Measurements from ENCODE around the gene OR1F1. TPM values are rescaled to one million over a fixed set of nuclear protein-coding genes. Genes with fewer than 3 reads are reported as not detected.

OR1F1 gene
- polyA plus RNA-seq, 1 of the 3 experiments (the other 2 are of a cell fraction) = 0.71 TPM

GRCh38 chr16:3234543-3234856, 46.5 kb downstream of the OR1F1 start:
- Histone ChIP-seq H3K4me2 (peak overlapping the region; percentile 99), H4K20me1 (ENCODE audit: insufficient read depth) (no peaks in the 10 kb centered on the region), H3K4me1 (ENCODE audit: control insufficient read depth in 1 of 2, insufficient read depth in 2 of 2, low read depth in 1 of 2, low read length in 1 of 2) (peaks cover 10 to 11% of the 10 kb centered on the region in 2 experiments; a peak in 1 of 4 replicates), H3K27me3 (ENCODE audit: insufficient read depth) (no peaks in the 10 kb centered on the region; the same call in 1 of the 2 replicates), H2AFZ (ENCODE audit: low read depth) (peak overlapping the region; percentile 98), H3K9me2 (no peaks in the 10 kb centered on the region), H3K9me3 (no peaks in the 10 kb centered on the region), H3K9ac (peak overlapping the region; percentile 90), H3K4me3 (ENCODE audit: low read depth in 2 of 2, low read length in 1 of 2) (peak overlapping the region; percentile 96 to 99), H3K36me3 (replicated peaks in 1 of 2; ENCODE audit: control insufficient read depth in 1 of 2, insufficient read depth in 2 of 2, low read length in 1 of 2) (peaks cover 35 to 39% of the 10 kb centered on the region in 2 experiments), H3K27ac (ENCODE audit: low read depth in 2 of 2, low read length in 1 of 2) (peak overlapping the region; percentile 96 to 99), H3F3A (replicated peaks; ENCODE audit: insufficient read depth) (peaks cover 11% of the 10 kb centered on the region), H3K79me2 (ENCODE audit: insufficient read depth) (peaks cover 26% of the 10 kb centered on the region)
- ChIA-PET CTCF (no interaction called here), POLR2A (interaction anchor here (0.8 kb wide), 1 partner anchor 45 kb away, joined by 5 read pairs; no protein-coding TSS in a partner anchor)
- 2% methylated on average over 8 of the region's 18 CpGs for WGBS (ENCODE audit: low lambda C conversion rate)
- DNase-seq = no peak
- TF ChIP-seq POLR2AphosphoS5 (IDR thresholded peaks at IDR 0.05; ENCODE audit: low read depth, low read length) (no peak), YY1 (IDR thresholded peaks at IDR 0.05; ENCODE audit: low read depth) (no peak), IRF3 (IDR thresholded peaks at IDR 0.05; ENCODE audit: low read depth, low read length) (no peak), TAF1 (IDR thresholded peaks at IDR 0.05; ENCODE audit: borderline replicate concordance, low read depth, low read length) (no peak), EP300 (IDR thresholded peaks at IDR 0.05; ENCODE audit: borderline replicate concordance in 1 of 2, low read depth in 1 of 2, low read length in 1 of 2) (no peak), JUND (IDR thresholded peaks at IDR 0.05) (no peak), RFX5 (IDR thresholded peaks at IDR 0.05; ENCODE audit: low read length) (no peak), CHD2 (IDR thresholded peaks at IDR 0.05; ENCODE audit: low read length, partially characterized antibody) (no peak)

GRCh38 chr16:3234857-3235561, 47.0 kb downstream of the OR1F1 start, which contains the start of gene ZNF200:
ZNF200 (minus strand) TSS chr16:3235158; CDS start chr16:3233755, 1,403 bp downstream.
- Histone ChIP-seq H3K9me2 (no peaks in the 10 kb centered on the region), H3K27ac (ENCODE audit: low read depth in 2 of 2, low read length in 1 of 2) (peak within 1 kb of the TSS; percentile 96 to 99), H3K4me3 (ENCODE audit: low read depth in 2 of 2, low read length in 1 of 2) (peak within 1 kb of the TSS; percentile 96 to 99), H3K27me3 (ENCODE audit: insufficient read depth) (no peaks in the 10 kb centered on the region; the same call in 1 of the 2 replicates), H3K79me2 (ENCODE audit: insufficient read depth) (peaks cover 26% of the 10 kb centered on the region), H3K4me1 (ENCODE audit: control insufficient read depth in 1 of 2, insufficient read depth in 2 of 2, low read depth in 1 of 2, low read length in 1 of 2) (peaks cover 10 to 11% of the 10 kb centered on the region in 2 experiments; a peak in 1 of 4 replicates), H3F3A (replicated peaks; ENCODE audit: insufficient read depth) (peaks cover 11% of the 10 kb centered on the region), H3K9ac (peak within 1 kb of the TSS; percentile 90), H3K36me3 (replicated peaks in 1 of 2; ENCODE audit: control insufficient read depth in 1 of 2, insufficient read depth in 2 of 2, low read length in 1 of 2) (peaks cover 33 to 34% of the 10 kb centered on the region in 2 experiments), H3K9me3 (no peaks in the 10 kb centered on the region), H4K20me1 (ENCODE audit: insufficient read depth) (no peaks in the 10 kb centered on the region), H3K4me2 (peak within 1 kb of the TSS; percentile 99), H2AFZ (ENCODE audit: low read depth) (peak within 1 kb of the TSS; percentile 98)
- ChIA-PET CTCF (interaction anchor here (0.6 kb wide), 1 partner anchor 21 kb away, joined by 3 read pairs; the partner anchor contains the start of gene MEFV), POLR2A (interaction anchor here (0.8 kb wide), 1 partner anchor 46 kb away, joined by 5 read pairs; no protein-coding TSS in a partner anchor)
- DNase-seq = peak; percentile 95
- TF ChIP-seq GABPA (IDR thresholded peaks at IDR 0.05; ENCODE audit: low read depth) (peak; percentile 93), TAF1 (IDR thresholded peaks at IDR 0.05; ENCODE audit: borderline replicate concordance, low read depth, low read length) (peak; percentile 75), EZH2phosphoT487 (IDR thresholded peaks at IDR 0.05; ENCODE audit: borderline replicate concordance, low read depth) (no peak), ELF1 (IDR thresholded peaks at IDR 0.05) (peak; percentile 71), PBX3 (IDR thresholded peaks at IDR 0.05) (peak; percentile 99), USF1 (IDR thresholded peaks at IDR 0.05; ENCODE audit: borderline replicate concordance, low read depth) (no peak), CHD2 (IDR thresholded peaks at IDR 0.05; ENCODE audit: low read length, partially characterized antibody) (peak; percentile 74), NFIC (IDR thresholded peaks at IDR 0.05; ENCODE audit: borderline replicate concordance) (peak; percentile 90), FOSL2 (IDR thresholded peaks at IDR 0.05; ENCODE audit: borderline replicate concordance, low read depth) (no peak), MAX (IDR thresholded peaks at IDR 0.05; ENCODE audit: low read depth) (peak; percentile 75; the same call in 1 of the 2 replicates), RXRA (IDR thresholded peaks at IDR 0.05; ENCODE audit: borderline replicate concordance, low read depth) (no peak), TCF12 (IDR thresholded peaks at IDR 0.05) (peak; percentile 26; the same call in 1 of the 2 replicates), POLR2AphosphoS5 (IDR thresholded peaks at IDR 0.05; ENCODE audit: low read depth, low read length) (peak; percentile 88; the same call in 1 of the 2 replicates)
- under 1% methylated on average over 29 of the region's 59 CpGs for WGBS (ENCODE audit: low lambda C conversion rate)
